Activated CD4-positive, alpha-beta T cell treated with anti-CD3 and anti-CD28 coated beads, Interleukin-2, amount 50 U/mL, for 16 hours (primary cell): ENCODE results near the gene PODXL2.

Experiments used
- DNase-seq: peaks from one replicate; pipeline ENCODE4 v3.0.0-alpha.2; 2020

PODXL2 gene

DNA sequence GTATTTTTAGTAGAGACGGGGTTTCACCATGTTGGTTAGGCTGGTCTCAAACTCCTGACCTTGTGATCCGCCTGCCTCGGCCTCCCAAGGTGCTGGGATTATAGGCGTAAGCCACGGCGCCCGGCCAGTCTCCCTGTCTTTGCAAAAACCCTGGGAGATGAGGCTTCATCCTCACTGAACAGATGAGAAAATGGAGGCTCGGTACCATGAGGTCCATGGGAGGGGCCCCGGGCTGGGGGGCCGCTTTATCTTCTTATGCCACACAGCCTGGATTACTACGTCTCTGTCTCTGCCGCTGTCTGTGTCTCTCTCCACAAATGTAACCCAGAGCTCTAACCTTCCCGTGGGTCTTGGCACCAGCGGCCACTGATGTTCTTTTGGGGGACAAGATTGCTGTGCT is 82.9 kb downstream of the PODXL2 start:
- DNase-seq = no peak

DNA sequence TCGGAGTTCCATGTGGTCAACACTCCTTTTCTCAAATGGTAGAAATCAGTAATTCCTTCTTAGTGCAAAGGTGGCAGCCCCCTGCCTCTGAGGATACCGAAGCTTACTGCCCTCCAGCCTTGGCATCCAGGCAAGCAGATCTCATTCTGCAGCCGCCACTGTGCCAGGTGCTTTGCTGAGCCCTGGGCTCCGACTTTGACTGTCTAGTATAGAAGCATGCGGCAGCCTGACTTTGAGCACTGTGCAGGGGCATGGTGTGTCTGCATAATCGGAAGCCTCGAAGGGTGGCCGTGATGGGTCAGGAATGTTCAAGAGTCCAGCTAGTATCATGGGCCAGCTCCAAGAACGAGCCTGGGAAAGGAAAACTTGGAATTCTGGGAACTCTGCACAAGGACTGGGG is 83.5 kb downstream of the PODXL2 start:
- no peak for DNase-seq

DNA sequence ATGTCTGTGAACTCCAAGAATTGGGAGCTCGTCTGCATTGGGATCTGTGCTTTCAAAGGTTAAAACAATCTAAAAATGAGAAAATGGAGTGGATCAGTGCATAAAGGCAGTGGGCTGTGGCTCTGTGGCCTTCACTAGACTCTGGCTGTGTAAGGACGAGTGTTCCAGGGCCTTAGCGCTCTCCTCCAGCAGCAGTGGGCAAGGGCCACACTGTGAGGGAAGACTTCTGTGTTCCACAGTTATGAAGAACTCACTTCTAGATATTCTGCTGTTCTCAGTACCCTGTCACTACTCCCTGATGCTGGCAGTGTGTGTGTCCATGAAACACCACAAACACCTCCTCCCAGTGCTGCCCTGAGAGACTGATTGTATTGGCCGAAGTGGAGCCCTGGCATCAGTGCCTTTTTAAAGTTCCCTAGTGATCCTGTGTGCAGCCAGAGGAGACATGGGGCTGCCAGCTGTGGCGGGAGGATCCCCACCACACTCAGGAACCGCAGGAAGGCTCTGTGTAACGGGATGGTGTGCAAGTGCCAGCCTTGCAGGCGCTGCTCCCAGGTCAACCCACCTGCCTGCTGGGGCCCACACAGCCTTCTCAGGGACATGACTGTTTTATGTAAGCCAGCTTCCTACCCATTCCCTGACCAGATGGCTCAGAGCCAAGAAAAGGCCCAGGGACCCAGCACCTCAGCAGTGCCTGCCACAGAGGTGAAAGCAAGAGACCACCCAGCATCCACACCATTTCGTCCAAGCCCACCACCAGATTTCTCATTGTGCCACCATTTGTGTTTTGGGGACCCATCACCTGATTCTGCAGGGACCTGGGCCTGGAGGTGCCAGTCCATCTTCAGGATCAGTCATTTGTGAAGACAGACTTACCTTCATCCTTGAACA is 84.1 kb downstream of the PODXL2 start:
- DNase-seq = no peak

DNA sequence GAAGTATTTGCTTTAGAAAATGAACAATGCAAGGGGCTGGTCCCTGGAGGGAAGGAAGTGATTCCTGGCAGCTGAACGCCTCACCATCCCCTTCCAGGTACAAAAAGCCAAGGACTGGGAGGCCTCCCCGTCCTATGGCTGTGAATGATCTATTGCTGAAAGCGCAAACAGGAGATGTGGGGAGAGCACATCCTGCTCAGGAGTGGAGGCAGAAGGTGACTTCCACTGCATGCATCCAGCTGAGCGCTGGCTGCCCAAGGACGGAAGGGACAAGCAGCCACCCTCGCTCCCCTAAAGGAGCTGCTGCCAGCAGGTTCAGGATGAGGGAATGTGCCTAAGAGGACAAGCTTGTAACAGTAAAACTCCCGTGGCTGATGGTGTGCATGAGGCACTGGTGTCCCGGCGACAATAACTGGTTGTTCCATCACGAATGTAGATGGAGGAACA is 85.2 kb downstream of the PODXL2 start:
- no peak for DNase-seq

DNA sequence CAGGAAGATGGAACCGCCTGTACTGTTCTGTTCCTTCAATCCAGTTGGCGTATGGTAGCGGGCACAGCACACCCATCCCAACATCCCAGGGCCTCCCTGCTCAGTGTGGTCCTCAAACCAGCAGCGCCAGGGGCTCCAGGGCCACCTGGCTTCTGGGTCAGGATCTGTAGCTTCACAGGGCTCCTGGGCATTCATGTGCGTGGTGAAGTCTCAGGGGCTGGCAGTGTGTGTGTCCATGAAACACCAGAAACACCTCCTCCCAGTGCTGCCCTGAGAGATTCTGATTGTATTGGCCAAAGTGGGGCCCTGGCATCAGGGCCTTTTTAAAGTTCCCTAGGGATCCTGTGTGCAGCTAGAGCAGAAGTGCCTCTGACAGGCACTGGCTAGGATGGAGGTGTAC is 85.9 kb downstream of the PODXL2 start:
- DNase-seq = no peak

DNA sequence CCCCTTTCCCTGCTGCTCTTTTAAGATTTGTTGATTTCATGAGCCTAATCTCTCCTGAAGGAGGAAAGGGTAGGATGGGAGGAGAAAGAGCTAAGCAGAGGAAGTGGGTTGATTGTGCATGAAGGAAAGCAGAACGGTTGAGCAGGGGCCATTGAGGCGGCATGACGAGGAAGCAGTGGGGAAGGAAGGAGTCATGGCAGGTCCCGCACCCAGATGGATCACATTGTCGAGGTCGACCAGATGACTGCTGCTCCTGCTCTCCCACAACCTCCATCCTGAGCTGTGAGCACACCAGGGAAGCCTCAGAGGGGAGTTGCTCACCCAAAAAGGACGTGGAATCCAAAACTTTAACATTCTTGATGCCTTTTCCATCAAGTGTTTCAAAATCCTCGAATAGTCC is 86.5 kb downstream of the PODXL2 start:
- no peak for DNase-seq

DNA sequence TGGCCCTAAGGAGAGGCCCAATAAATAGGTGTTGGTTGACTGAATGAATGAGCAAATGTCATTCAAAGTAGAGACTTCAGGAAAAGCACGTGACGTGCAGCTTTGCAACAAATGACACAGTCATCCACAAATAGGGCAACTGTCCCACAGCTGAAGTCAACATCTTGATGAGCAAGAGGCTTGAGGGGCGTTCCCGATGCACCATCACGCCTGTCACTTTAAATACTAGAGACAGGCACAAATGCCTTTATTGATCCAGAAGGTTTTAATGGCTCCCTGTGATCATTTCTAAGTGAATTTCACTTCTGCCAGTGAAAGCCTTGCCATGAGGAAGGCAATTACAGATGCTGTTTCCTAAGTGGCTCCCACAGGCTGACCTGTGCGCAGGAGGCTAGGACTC is 87.4 kb downstream of the PODXL2 start:
- no peak for DNase-seq

DNA sequence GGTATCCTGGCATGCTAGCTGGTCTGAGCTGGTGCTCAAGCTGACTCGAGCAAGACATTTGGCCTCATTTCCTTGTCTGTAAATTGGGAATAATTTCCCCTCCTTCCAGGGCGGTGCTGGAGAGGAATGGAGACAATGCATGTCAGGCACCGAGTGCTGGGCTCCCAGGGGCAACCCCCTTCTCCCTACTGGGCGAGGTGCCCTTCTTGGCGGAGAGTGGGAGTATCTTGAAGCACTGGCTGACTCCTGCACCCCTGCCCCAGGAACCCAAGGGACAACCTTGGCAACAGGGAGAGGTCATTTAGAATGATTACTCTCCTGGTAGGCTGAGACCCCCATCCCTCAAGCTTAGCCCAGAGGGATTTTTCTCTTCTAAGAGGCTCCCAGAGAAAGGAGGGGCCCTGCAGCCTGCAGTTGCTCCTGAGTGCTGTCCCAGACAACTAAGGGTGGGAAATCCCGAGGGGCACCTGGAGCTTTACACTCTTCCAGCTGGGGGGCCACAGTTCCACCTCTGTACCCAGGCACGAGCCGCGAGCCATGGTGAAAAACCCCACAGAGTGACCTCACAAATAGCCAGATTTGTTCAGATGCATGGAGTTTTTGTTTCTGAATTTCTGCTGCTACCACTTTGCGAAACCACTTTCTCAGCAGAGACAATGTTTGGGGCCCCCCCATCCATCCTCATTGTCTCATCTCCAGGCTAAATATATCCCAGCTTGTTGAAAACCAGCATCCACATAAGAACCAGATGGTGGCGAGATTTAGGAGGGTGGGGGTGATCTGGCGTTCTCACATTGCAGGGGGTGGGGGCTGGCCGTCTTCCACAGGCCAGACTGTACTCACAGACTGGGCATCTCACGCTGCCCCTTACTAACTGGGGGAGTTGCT is 88.6 kb downstream of the PODXL2 start:
- DNase-seq = no peak

DNA sequence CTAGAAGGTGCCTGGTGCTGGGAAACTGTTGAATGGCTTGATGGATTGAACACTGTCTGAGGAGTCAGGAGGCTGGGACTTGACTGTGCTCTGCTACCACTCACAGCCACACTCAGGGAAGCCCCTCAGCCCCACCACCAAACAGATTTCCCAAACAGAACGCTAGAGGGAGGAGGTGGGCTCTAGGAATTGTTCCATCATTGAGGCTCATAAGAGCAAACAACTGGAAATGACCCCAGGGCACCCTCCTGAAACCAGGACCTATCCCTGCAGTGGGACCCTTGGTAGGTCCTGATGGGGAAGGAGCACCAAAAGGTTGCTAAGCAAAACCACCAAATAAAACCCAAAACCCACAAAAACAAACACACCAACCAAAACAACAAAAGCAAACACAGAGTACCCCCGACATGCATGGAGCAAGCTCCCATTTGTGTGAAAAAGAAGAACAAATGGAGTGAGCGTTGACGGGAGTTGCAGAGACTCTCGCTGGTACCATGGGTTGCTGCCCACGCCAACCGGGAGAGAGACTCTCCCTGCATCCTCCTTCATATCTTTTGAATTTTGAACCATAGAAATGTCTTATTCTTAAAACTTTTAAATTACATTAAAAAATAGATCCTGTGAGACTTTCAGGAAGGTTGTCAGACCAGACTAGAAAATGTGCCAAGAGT is 89.4 kb downstream of the PODXL2 start:
- no peak for DNase-seq

DNA sequence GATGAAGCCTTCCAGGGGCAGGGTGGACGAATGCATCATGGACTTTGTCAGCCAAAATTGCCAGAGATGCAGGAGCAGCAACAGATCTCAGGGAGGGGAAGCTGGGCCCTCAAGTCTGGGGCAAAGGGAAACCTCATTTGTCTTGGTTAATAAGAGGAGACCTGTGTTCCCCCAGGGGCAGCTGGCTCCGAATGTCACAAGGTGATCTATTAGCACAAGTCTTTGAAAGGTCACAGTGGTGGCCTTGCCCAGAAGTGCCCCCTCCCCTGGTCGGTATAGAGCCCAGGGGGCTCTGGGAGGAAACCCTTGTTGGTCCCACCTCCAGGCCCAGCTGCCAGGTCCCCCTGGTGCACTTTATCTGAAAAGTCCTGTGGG is 89.9 kb downstream of the PODXL2 start:
- no peak for DNase-seq

DNA sequence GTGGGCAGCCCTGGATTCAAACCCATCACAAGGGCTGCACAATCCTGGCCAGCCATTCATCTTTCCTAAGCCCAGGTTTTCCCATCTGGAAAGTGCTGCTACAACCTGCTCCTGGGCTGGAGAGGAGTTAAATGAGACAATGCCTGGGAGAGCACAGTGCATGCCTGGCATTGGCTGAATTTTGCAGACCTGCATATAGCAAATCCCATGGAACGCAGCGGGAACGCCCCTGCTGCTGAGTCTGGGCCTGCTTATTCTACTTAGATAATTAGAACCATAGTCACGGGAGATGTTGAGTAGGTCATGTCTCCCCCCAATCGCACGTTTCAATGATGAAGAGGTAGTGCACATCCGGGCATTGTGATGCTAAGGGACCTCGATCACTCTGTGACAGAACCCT is 90.4 kb downstream of the PODXL2 start:
- no peak for DNase-seq

DNA sequence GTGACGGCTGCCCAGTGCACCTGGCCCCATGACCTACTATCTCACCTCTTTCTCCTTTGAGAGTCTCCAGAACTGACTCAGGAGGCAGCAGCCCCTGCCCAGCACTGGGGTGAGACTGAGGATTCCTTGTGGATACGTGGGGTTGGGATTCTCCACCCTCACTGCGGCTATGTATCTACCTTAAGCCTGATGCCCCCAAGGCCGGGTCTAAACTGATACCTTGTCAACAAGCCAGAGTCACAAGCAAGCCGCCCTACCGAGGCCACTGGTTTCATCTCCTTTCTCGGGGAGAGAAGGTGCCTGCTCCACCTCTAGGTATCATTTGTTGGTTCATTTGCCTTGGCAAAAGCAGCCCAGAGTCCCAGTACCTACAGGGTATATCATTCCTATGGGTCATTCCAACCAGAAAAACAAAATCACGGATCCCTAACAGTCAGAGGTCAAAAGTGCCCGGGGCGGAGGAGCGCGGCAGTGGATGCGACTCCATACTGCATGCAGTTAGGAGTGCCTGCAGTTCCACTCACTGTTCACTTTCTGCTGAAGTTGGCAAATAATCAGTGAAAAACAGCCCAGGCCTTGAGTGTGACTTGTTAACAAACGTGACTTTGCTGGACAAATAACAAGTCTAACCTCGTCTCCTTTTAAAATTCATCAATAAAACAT is 91.3 kb downstream of the PODXL2 start:
- DNase-seq = no peak

DNA sequence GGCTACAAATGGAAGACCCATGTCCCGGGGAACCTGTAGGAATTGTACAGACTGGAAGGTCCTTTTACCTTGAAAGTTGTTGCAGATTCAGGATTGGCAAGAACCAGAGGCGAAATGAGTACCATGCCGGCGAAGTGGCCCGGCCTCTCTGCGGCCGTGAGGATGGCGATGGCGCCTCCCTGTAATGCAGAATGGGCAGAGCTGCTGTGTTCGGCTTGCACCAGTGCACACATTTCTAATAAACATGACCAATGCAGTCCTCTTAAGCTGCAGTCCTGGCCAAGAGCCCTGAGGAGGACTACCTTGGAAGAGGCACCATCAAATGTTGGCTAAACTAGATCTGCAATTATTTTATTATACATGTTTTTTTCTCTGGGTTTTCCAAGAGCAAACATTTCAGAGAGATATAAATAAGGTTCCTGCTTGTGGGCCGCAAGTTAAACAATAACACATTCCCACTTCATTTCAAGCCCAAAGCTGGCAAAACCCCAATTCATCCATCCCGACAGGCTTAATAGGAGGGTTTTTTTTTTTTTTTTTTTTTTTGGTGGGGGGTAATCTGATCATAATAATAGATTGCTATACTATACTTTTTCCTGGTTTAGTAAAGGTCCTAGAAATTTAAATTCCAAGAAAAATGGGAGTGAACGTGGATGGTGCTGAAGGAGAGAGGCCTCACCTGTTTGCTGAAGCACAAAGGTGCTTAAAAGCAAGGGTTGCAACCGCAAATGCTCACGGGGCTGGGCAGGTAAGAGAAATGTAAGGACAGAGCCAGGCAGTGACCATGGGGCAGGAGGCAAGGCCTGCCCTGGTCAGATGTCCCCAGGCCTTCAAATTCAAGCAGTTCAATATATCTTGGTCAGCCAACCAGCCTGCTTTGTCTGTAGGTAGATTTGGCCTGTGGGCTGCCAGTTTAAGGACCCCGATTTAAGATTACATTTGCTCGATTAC is 92.3 kb downstream of the PODXL2 start:
- no peak for DNase-seq

DNA sequence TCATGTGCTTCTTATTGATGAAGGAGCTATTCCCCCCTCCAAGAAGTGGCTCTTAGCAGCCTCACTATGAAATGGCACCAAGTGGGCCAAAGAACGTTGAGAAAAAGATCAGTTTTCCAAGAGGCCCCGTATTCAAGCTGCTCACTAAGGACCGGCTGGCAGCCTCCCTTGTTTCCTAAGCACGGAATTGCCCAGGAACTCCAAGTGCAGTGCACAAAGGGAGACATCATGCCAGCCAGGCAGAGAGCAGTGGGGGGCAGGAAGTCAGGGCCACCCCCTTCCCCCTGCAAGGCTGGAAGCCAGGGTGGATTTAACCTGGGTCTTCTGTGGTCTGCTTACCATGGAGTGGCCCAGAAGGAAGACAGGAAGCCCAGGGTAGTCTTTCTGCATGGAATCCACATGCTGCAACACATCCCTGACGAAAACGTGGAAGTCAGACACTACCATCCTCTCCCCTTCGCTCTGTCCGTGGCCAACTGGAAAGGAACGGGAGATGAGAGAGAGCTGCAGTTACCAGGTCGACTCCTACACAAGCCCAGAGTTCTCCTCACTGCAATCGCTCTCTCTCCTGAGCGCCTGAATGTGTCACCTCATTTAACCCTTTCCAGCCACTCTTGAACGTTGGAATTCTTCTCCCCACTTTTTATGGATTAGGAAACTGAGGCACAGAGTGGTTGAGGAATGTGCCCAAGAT is 93.3 kb downstream of the PODXL2 start:
- DNase-seq = no peak
